Dedifferentiated amniotic fluid mesenchymal stem cell (primary cell): ENCODE results near the gene LAMA5.

Experiments
- DNase-seq: peaks from one replicate; pipeline ENCODE4 v3.0.0-alpha.2; 2016; ENCODE audit errors: extremely low spot score

The LAMA5 gene

GRCh38 chr20:62268228-62268900 lies 98.7 kb downstream of the LAMA5 start:
- no peak for DNase-seq

GRCh38 chr20:62267543-62267942 lies 99.6 kb downstream of the LAMA5 start:
- no peak for DNase-seq

DNA sequence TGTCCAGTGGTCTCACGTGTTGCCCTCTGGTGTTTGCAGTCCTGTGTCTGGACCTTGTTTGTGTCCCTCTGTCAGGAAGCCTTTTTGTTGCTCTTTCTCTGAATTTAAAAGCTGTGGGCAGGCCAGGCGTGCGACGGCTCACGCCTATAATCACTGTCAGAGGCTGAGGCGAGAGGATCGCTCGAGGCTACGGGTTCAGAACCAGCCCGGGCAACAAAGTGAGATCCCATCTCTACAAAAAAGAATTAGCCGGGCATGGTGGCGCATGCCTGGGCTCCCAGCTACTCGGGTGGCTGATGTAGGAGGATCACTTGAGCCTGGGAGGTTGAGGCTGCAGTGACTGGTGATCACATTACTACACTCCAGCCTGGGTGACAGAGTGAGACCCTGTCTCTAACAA lies 100.3 kb downstream of the LAMA5 start:
- DNase-seq = no peak

DNA sequence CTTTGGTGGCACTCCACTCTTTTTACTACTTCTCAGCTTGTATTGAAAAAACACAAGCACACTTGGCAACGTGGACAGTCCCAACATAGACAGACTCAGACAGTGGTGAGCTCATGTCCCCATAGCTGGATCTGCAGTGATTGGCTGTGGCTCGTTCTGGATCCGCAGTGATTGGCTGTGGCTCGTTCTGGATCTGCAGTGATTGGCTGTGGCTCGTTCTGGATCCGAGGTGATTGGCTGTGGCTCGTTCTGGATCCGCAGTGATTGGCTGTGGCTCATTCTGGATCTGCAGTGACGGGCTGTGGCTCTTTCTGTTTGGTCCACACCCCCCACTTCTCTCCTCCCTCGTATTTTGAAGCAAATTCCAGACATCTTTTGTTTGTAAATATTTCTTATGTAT lies 100.8 kb downstream of the LAMA5 start:
- DNase-seq = no peak

- no peak for DNase-seq
Observed at GRCh38 chr20:62265365-62265764, 101.7 kb downstream of the LAMA5 start.

GRCh38 chr20:62263396-62263795 lies 103.7 kb downstream of the LAMA5 start:
- no peak for DNase-seq

DNA sequence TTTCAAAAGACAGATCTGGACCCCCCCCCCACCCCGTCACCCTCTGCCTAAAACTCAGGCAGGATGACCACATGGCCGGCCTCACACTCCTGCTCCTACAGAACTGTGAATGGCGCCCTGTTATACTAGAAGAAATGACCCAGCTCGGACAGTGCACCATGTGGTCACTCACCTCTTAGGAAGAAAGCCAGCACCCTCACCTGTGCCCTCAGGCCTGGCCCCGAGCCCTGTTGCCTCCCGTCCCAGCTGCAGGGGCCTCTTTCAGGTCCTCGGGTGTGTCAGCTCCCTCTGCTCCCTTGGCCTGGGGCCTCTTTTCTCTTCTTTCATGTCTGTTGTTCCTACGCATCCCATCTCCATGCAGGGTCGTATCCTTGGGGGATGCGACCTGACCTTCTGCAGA lies 105.0 kb downstream of the LAMA5 start:
- DNase-seq = no peak

GRCh38 chr20:62259294-62259565 lies 107.9 kb downstream of the LAMA5 start:
- DNase-seq = no peak
